Muscle layer of duodenum (tissue), 2 donors: ENCODE data around the gene ERBIN.

Experiments used
- H3K27ac ChIP-seq: one replicate; pipeline ENCODE4 v1.7.0; 2013; ENCODE audit warnings: mild to moderate bottlenecking, low read length
- H3K27me3 ChIP-seq: one replicate; pipeline ENCODE4 v1.7.0; 2013; ENCODE audit warnings: low read depth, mild to moderate bottlenecking, control low read depth, low read length
- H3K36me3 ChIP-seq, 2 donors: one replicate each; pipeline ENCODE4 v1.7.0; 2013; ENCODE audit warnings: low read length in 2 of 2, control low read depth in 1 of 2, mild to moderate bottlenecking in 1 of 2; ENCODE audit not compliant: insufficient read depth in 2 of 2, control insufficient read depth in 1 of 2
- H3K4me1 ChIP-seq, 2 donors: one replicate each; pipeline ENCODE4 v1.7.0; 2013; ENCODE audit warnings: low read length in 2 of 2, mild to moderate bottlenecking in 2 of 2, control low read depth in 1 of 2, moderate library complexity in 1 of 2; ENCODE audit not compliant: insufficient read depth in 2 of 2, control insufficient read depth in 1 of 2
- H3K4me3 ChIP-seq, 2 donors: one replicate each; pipeline ENCODE4 v1.7.0; 2013; ENCODE audit warnings: low read length in 2 of 2, low read depth in 1 of 2, mild to moderate bottlenecking in 1 of 2
- H3K9me3 ChIP-seq, 2 donors: one replicate each; pipeline ENCODE4 v1.7.0; 2013; ENCODE audit warnings: low read length in 2 of 2, control low read depth in 1 of 2, mild to moderate bottlenecking in 1 of 2; ENCODE audit not compliant: control insufficient read depth in 1 of 2
- donor health status: healthy.

Gene ERBIN

GRCh38 chr5:65986050-65986451 is 59.7 kb downstream of the ERBIN start:
- Histone ChIP-seq H3K27ac (no peak overlapping the region), H3K27me3 (no peaks in the 10 kb centered on the region), H3K4me1 (peaks cover 0 to 14% of the 10 kb centered on the region in 2 donors)

GRCh38 chr5:65986796-65987195 is 60.4 kb downstream of the ERBIN start:
- H3K4me1 ChIP-seq, result peaks cover 0 to 14% of the 10 kb centered on the region in 2 donors
- H3K27me3 ChIP-seq, result no peaks in the 10 kb centered on the region
- no peaks in the 10 kb centered on the region for H3K9me3 ChIP-seq
- H3K4me3 ChIP-seq, result no peak overlapping the region
- H3K36me3 ChIP-seq, result no peaks in the 10 kb centered on the region
- no peak overlapping the region for H3K27ac ChIP-seq

More at GRCh38 chr5:65986050-65986451, 59.7 kb downstream of the ERBIN start:
- Histone ChIP-seq H3K4me3 (no peak overlapping the region), H3K36me3 (no peaks in the 10 kb centered on the region), H3K9me3 (no peaks in the 10 kb centered on the region)

GRCh38 chr5:65987982-65988381 is 61.6 kb downstream of the ERBIN start:
- Histone ChIP-seq H3K9me3 (no peaks in the 10 kb centered on the region), H3K27ac (no peak overlapping the region), H3K4me1 (peaks cover 0 to 14% of the 10 kb centered on the region in 2 donors), H3K27me3 (no peaks in the 10 kb centered on the region), H3K4me3 (no peak overlapping the region), H3K36me3 (peaks cover 0 to 6% of the 10 kb centered on the region in 2 donors)

GRCh38 chr5:65989158-65989557 is 62.8 kb downstream of the ERBIN start:
- Histone ChIP-seq H3K27me3 (no peaks in the 10 kb centered on the region), H3K27ac (no peak overlapping the region), H3K4me1 (peaks cover 0 to 8% of the 10 kb centered on the region in 2 donors), H3K4me3 (no peak overlapping the region), H3K9me3 (no peaks in the 10 kb centered on the region), H3K36me3 (peaks cover 0 to 6% of the 10 kb centered on the region in 2 donors)

- Histone ChIP-seq H3K4me3 (no peak overlapping the region), H3K4me1 (no peaks in the 10 kb centered on the region), H3K27ac (no peak overlapping the region), H3K27me3 (no peaks in the 10 kb centered on the region), H3K9me3 (no peaks in the 10 kb centered on the region), H3K36me3 (peaks cover 0 to 9% of the 10 kb centered on the region in 2 donors)
Observed at GRCh38 chr5:65992630-65993029, 66.3 kb downstream of the ERBIN start.

- no peak overlapping the region for H3K4me3 ChIP-seq
- H3K9me3 ChIP-seq, result no peaks in the 10 kb centered on the region
- peaks cover 0 to 12% of the 10 kb centered on the region in 2 donors for H3K36me3 ChIP-seq
- H3K27ac ChIP-seq, result no peak overlapping the region
- no peaks in the 10 kb centered on the region for H3K27me3 ChIP-seq
- no peaks in the 10 kb centered on the region for H3K4me1 ChIP-seq
Observed at GRCh38 chr5:65994117-65994786, 67.9 kb downstream of the ERBIN start.

GRCh38 chr5:65999061-65999723 is 72.8 kb downstream of the ERBIN start:
- Histone ChIP-seq H3K4me1 (no peaks in the 10 kb centered on the region), H3K36me3 (peaks cover 0 to 12% of the 10 kb centered on the region in 2 donors), H3K27ac (no peak overlapping the region)

GRCh38 chr5:66001952-66002351 is 75.6 kb downstream of the ERBIN start:
- no peaks in the 10 kb centered on the region for H3K4me1 ChIP-seq
- no peak overlapping the region for H3K27ac ChIP-seq
- no peak overlapping the region for H3K4me3 ChIP-seq
- H3K27me3 ChIP-seq, result no peaks in the 10 kb centered on the region
- peaks cover 0 to 14% of the 10 kb centered on the region in 2 donors for H3K36me3 ChIP-seq
- H3K9me3 ChIP-seq, result no peaks in the 10 kb centered on the region

More at GRCh38 chr5:65999061-65999723, 72.8 kb downstream of the ERBIN start:
- Histone ChIP-seq H3K4me3 (no peak overlapping the region), H3K9me3 (no peaks in the 10 kb centered on the region), H3K27me3 (no peaks in the 10 kb centered on the region)

GRCh38 chr5:66002415-66002814 is 76.0 kb downstream of the ERBIN start:
- Histone ChIP-seq H3K27me3 (no peaks in the 10 kb centered on the region), H3K4me1 (no peaks in the 10 kb centered on the region), H3K9me3 (no peaks in the 10 kb centered on the region), H3K27ac (no peak overlapping the region), H3K4me3 (no peak overlapping the region), H3K36me3 (peaks cover 0 to 14% of the 10 kb centered on the region in 2 donors)

GRCh38 chr5:66004216-66004615 is 77.8 kb downstream of the ERBIN start:
- Histone ChIP-seq H3K27ac (no peak overlapping the region), H3K9me3 (no peaks in the 10 kb centered on the region), H3K27me3 (no peaks in the 10 kb centered on the region), H3K4me3 (no peak overlapping the region), H3K4me1 (no peaks in the 10 kb centered on the region), H3K36me3 (peaks cover 0 to 11% of the 10 kb centered on the region in 2 donors)

GRCh38 chr5:66009277-66009676 is 82.9 kb downstream of the ERBIN start:
- no peaks in the 10 kb centered on the region for H3K27me3 ChIP-seq
- H3K4me3 ChIP-seq, result no peak overlapping the region
- no peaks in the 10 kb centered on the region for H3K9me3 ChIP-seq
- H3K4me1 ChIP-seq, result peaks cover 0 to 11% of the 10 kb centered on the region in 2 donors
- H3K27ac ChIP-seq, result no peak overlapping the region
- H3K36me3 ChIP-seq, result peaks cover 0 to 4% of the 10 kb centered on the region in 2 donors
